ENCODE data around the gene GPATCH2L.
A peak's percentile ranks its signal among the peaks of the same experiment; 100 is the strongest.

Gene GPATCH2L

GRCh38 chr14:76136476-76137110 lies 15.1 kb upstream of the GPATCH2L start:
- no peak for DNase-seq (ENCODE audit: low read depth)

- DNase-seq (ENCODE audit: low read depth), result no peak
These were observed 13.5 kb upstream of the GPATCH2L start for GRCh38 chr14:76138119-76138757.

- no peak for DNase-seq (ENCODE audit: low read depth)
These were observed 12.7 kb upstream of the GPATCH2L start for GRCh38 chr14:76138758-76139723.

GRCh38 chr14:76143642-76144041 lies 8.1 kb upstream of the GPATCH2L start:
- DNase-seq (ENCODE audit: low read depth), result no peak

DNA sequence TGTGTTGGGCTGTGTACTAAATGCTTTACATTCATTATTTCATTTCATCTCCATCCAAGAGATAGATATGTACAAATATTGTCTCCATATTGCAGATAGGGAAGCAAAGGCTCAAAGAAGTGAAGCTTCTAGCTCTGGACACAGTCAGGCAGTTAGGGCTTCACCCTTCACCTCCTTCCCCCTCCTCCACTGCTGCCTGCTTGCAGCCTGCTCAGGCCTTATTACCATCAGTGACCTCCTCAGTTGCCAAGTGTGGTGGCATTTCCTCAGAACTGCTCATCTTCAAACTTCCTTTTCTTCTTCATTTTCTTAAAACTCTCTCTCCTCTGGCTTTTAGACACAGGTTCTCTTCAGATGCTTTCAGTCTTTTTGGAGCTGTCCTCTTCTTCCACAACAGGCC lies 4.7 kb upstream of the GPATCH2L start:
- no peak for DNase-seq (ENCODE audit: low read depth)

- no peak for DNase-seq (ENCODE audit: low read depth)
These were observed 2.5 kb upstream of the GPATCH2L start for GRCh38 chr14:76149196-76149595.

- peak; percentile 55 for DNase-seq (ENCODE audit: low read depth)
These were observed 585 bp downstream of the GPATCH2L start for GRCh38 chr14:76152333-76152681.

- DNase-seq (ENCODE audit: low read depth), result no peak
These were observed 2.2 kb downstream of the GPATCH2L start for GRCh38 chr14:76153919-76154318.

GRCh38 chr14:76154539-76155126 lies 2.9 kb downstream of the GPATCH2L start:
- DNase-seq (ENCODE audit: low read depth), result no peak

DNA sequence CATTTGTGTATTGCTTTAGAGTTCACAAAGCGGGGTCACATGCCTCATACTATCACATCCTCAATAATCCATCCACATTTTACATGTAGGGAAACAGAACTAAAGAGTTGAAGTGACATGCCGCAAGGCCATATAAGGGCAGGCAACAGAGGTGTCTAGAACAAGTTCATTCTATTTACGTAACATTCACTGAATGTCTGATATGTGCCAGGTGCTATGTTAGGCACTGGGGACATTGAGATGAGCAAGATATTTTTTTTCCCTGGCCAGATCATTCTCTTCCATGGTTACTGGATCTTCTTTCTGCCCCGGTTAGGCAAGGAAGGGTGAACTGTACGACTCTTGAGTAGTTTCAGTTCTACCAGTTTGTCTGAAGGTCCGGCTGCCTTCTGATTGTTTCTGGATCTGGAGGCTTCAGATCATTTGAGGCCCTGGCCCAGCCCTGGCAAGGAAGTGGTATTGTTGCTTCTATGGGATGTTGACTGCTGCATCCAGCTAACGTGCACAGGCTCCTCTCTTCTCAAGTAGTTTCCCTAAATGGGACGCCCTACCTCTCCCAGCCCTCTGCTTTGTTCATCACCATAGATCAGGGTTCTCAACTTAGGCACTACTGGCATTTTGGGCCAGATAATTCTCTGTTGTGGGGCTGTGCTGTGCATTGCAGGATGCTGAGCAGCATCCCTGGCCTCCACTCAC lies 12.1 kb downstream of the GPATCH2L start:
- DNase-seq (ENCODE audit: low read depth), result no peak

- no peak for DNase-seq (ENCODE audit: low read depth)
These were observed 16.8 kb downstream of the GPATCH2L start for GRCh38 chr14:76168531-76168930.

DNA sequence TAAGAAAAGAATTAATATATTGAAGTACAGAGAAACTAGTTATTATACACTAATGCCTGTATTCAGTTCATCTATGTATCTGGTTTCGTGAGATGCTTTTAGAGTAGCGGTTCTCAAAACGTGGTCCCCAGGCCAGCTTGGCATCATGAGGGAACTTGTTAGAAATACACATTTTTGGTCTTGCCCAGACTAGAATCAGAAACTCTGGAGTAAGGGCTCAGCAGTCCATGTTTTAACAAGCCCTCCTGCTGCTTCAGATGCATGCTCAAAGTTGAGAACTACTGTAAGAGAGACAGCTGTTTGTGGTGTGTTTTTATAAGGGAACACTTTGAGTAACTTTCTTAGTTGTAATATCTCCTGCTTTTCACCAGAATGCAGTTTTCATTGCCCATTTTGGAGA lies 18.1 kb downstream of the GPATCH2L start:
- DNase-seq (ENCODE audit: low read depth), result no peak

- no peak for DNase-seq (ENCODE audit: low read depth)
These were observed 23.3 kb downstream of the GPATCH2L start for GRCh38 chr14:76174982-76175381.

GRCh38 chr14:76175942-76176341 lies 24.2 kb downstream of the GPATCH2L start:
- DNase-seq (ENCODE audit: low read depth), result no peak

DNA sequence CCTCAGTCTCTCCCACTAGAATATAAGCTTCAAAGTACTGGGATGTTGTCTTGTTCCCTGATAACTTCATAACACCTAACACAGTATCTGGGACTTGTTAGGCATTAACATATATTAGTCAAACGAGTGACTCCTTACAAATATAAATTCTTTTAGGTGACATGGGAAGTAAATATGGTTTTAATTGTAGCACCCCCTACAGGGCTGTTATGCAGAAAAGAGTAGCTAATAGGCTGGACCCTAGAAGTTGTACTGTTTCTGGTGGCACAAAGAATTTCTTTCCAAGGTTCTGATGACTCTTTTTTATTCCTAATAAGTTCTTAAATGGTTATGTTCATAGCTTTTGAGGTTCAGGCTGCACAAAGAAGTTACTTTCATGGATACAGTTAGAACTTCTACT lies 29.8 kb downstream of the GPATCH2L start:
- DNase-seq (ENCODE audit: low read depth), result no peak

DNA sequence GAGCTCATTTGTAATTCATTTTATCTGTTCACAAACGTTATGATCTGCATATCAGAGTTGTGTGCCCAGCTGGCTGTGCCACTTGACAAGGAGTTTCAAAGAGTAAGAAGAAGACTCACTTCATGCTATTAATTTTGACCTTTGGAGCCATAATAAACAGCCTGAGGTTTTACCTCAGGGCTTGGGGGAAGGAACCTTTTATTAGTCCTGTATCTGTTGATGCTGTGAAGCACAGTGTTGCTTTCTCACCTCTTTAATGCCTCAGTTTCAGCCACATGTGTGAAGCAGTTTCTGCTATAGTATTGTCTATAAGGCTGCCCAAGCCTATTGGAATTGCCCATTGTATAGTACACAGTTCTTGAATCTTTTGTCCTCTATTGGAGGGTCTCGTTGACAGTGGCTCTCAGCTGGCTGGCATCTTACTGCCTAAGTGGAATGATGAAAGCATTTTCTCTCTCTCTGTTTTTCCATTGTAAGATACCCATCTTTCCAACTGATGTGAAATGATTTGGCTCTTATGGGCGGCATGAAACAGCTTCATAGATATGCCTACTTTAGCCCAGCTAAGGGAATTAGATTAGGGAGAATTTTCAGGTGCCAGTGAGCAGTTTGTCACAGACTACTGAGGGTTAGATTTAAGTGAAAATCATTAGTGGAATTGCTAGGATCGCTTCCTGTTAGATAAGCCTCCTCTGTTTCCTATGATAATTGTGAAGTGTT lies 34.7 kb downstream of the GPATCH2L start:
- no peak for DNase-seq (ENCODE audit: low read depth)

DNA sequence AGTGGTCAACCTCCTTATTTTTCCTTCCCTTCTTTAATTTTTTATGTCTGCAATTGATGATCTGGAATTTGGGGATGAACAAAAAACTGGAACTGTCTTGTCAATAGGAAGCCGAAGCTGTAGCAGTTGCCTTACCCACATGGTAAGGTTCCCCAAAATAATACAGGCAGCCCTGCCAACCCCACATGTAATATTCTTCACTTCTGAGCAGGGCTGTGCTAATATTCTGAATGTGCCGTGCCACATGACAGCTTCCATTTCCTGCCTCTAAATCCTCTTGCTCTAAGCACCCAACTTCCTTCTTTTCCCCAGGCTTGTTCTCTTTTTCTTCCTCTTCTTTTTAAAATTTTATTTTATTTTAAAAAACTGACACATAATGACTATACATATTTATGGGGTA lies 39.6 kb downstream of the GPATCH2L start:
- DNase-seq (ENCODE audit: low read depth), result no peak

DNA sequence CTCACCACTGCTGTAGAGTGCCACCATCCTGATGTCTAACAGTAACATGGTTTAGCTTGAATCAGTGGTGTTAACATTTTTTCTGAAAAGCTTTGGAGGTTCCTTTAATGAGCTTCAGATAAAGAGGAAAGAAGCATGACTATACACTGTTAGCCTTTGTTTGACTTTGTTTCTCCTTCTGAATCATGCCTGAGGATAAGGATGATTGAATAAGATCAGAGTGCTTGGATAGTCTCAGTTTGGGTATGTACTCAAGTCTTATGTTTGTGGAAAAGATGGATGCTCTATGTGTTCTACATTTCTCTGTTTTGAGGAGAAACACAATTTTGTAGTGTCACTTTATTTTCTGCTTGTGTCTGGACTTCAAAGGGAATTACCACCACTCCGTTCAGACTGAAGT lies 42.0 kb downstream of the GPATCH2L start:
- no peak for DNase-seq (ENCODE audit: low read depth)

DNA sequence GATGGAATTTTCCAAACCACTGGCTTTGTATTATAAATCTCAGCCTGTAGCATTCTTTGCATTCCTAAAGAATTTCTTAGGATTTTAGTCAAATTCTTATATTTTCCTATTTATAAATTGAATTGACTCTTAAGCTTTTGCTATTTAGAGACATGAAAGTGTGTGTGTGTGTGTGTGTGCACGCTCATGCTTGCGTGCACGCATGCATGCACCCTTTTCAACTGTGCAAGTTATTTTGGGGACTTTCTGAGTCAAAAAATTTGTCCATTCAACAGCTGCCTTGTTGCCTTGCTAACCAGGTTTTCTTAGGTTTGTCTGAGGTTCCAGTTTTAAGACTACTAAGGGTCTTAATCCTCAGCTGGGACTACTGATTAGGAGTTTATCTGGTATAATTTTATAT lies 42.6 kb downstream of the GPATCH2L start:
- DNase-seq (ENCODE audit: low read depth), result no peak

GRCh38 chr14:76195003-76195402 lies 43.3 kb downstream of the GPATCH2L start:
- no peak for DNase-seq (ENCODE audit: low read depth)

GRCh38 chr14:76196980-76197695 lies 45.4 kb downstream of the GPATCH2L start:
- DNase-seq (ENCODE audit: low read depth), result no peak
